Caco-2 (cell line): Measurements from ENCODE around the gene NCOR1. TPM values are rescaled to one million over a fixed set of nuclear protein-coding genes. Genes with fewer than 3 reads are reported as not detected.

Source experiments
- BruUV-seq: library from RNA; stranded (reverse); fragments of 400-500 nt; replicated peaks from 2 replicates; lab custom pipeline; 2021; lab: Mats Ljungman, UMichigan
- CTCF ChIA-PET: fragments of 300-600 bp; sonication (Branson Sonifier 250); formaldehyde crosslinking; loops from one replicate; lab custom pipeline; 2022; ENCODE audit warnings: antibody characterized with exemption; lab: Charles Lee
- POLR2A ChIA-PET: fragments of 300-600 bp; sonication (Branson Sonifier 250); formaldehyde crosslinking; loops from one replicate; lab custom pipeline; 2022; ENCODE audit warnings: antibody characterized with exemption; lab: Charles Lee
- DNase-seq, 2 experiments: peaks; one replicate each; pipeline versions ENCODE4 v3.0.0 to v3.0.0-alpha.2; 2020 to 2022
- H3K27me3 ChIP-seq: replicated peaks from 2 replicates; pipeline ENCODE4 v1.6.0; 2011; ENCODE audit warnings: low read length; ENCODE audit not compliant: control insufficient read depth, insufficient read depth
- H3K36me3 ChIP-seq: 2 replicates; pipeline ENCODE4 v1.5.1; 2011; ENCODE audit warnings: low read length; ENCODE audit not compliant: control insufficient read depth, insufficient read depth
- H3K4me1 ChIP-seq: fragments of 250-450 bp; sonication (Bioruptor Pico); 2 replicates; pipeline ENCODE4 v1.5.1; 2020; ENCODE audit warnings: mild to moderate bottlenecking
- H3K4me3 ChIP-seq: 2 replicates; pipeline ENCODE4 v1.5.1; 2011; ENCODE audit warnings: low read depth, mild to moderate bottlenecking, control low read depth, low read length
- H3K9me3 ChIP-seq: fragments of 250-450 bp; sonication (Bioruptor Pico); 2 replicates; pipeline ENCODE4 v1.5.1; 2020; ENCODE audit warnings: mild to moderate bottlenecking, moderate library complexity
- H3K27ac Mint-ChIP-seq: one replicate; pipeline ENCODE4 v1.8.0; 2022; ENCODE audit warnings: mixed read lengths; ENCODE audit not compliant: unreplicated experiment
- H3K27me3 Mint-ChIP-seq: one replicate; pipeline ENCODE4 v1.8.0; 2022; ENCODE audit warnings: mixed read lengths; ENCODE audit not compliant: insufficient read depth, unreplicated experiment
- H3K36me3 Mint-ChIP-seq: one replicate; pipeline ENCODE4 v1.8.0; 2022; ENCODE audit warnings: mild to moderate bottlenecking, mixed read lengths; ENCODE audit not compliant: insufficient read depth, unreplicated experiment
- H3K4me1 Mint-ChIP-seq: one replicate; pipeline ENCODE4 v1.8.0; 2022; ENCODE audit warnings: low read depth, mixed read lengths; ENCODE audit not compliant: unreplicated experiment
- H3K4me3 Mint-ChIP-seq: one replicate; pipeline ENCODE4 v1.8.0; 2022; ENCODE audit warnings: mild to moderate bottlenecking, moderate library complexity, mixed read lengths; ENCODE audit not compliant: unreplicated experiment
- H3K9me3 Mint-ChIP-seq: one replicate; pipeline ENCODE4 v1.8.0; 2022; ENCODE audit warnings: mixed read lengths; ENCODE audit not compliant: unreplicated experiment
- intact Hi-C: fragments of 100-400 bp; cut with micrococcal nuclease; formaldehyde crosslinking; loops from one replicate; pipeline ENCODE4 v1.10.0; 2022; ENCODE audit not compliant: unreplicated experiment
- total RNA-seq: library from RNA; stranded (reverse); gene quantifications from 2 replicates; pipeline ENCODE4 v1.2.3, GENCODE V29; 2022
- TF ChIP-seq, protein P1 (sequence below), 2 experiments: fragments of 200-600 bp in 1 of 2; IDR thresholded peaks; 1 replicate in 1 of 2; 2 replicates in 1 of 2; pipeline versions ENCODE4 v1.5.1 to v1.8.0; 2011 to 2022; ENCODE audit warnings: antibody characterized with exemption in 1 of 2, control low read depth in 1 of 2, inconsistent platforms in 1 of 2, low read depth in 1 of 2, low read length in 1 of 2, mild to moderate bottlenecking in 1 of 2, moderate library complexity in 1 of 2; ENCODE audit not compliant: insufficient read depth in 1 of 2, severe bottlenecking in 1 of 2, unreplicated experiment in 1 of 2

The NCOR1 gene
- total RNA-seq, 1 experiment from 2014 or later = 90.8 TPM

DNA sequence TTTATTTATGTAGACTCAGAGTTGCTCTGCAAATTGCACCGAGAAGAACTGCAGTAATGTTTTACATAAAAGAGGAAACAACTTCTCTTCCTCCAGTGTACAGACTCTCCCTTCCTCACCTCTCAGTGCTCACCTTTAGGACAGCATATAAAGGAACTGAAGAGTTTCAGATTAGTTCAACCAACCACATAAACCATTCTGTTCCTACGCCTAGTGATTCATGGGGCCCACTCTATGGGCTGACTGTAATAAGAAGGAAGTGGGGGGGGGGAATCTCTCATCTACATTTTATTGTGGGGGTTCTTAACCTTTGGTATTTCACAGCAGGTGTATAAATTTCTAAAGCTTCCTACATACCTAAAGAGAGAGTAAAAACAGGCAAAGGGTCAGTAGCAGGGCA, 234.1 kb downstream of the NCOR1 start:
- peaks cover 14% of the 10 kb centered on the region for H3K36me3 Mint-ChIP-seq
- no TSS peak for BruUV-seq
- no peaks in the 10 kb centered on the region for H3K9me3 Mint-ChIP-seq

More for the DNA sequence above, 234.1 kb downstream of the NCOR1 start:
- no peak for DNase-seq
- H3K36me3 ChIP-seq = no peaks in the 10 kb centered on the region
- TF ChIP-seq, protein P1, sequence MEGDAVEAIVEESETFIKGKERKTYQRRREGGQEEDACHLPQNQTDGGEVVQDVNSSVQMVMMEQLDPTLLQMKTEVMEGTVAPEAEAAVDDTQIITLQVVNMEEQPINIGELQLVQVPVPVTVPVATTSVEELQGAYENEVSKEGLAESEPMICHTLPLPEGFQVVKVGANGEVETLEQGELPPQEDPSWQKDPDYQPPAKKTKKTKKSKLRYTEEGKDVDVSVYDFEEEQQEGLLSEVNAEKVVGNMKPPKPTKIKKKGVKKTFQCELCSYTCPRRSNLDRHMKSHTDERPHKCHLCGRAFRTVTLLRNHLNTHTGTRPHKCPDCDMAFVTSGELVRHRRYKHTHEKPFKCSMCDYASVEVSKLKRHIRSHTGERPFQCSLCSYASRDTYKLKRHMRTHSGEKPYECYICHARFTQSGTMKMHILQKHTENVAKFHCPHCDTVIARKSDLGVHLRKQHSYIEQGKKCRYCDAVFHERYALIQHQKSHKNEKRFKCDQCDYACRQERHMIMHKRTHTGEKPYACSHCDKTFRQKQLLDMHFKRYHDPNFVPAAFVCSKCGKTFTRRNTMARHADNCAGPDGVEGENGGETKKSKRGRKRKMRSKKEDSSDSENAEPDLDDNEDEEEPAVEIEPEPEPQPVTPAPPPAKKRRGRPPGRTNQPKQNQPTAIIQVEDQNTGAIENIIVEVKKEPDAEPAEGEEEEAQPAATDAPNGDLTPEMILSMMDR (IDR thresholded peaks at IDR 0.05; ENCODE audit: insufficient read depth in 1 of 2, low read depth in 1 of 2, low read length in 1 of 2, severe bottlenecking in 1 of 2, unreplicated experiment in 1 of 2) = no peak
- no peaks in the 10 kb centered on the region for H3K27me3 ChIP-seq
- Mint-ChIP-seq H3K27me3 (no peaks in the 10 kb centered on the region), H3K4me3 (no peak overlapping the region), H3K27ac (no peak overlapping the region), H3K4me1 (no peaks in the 10 kb centered on the region)
- intact Hi-C loops = no loop called here
- ChIA-PET POLR2A (no interaction called here), CTCF (no interaction called here)
- no peaks in the 10 kb centered on the region for H3K9me3 ChIP-seq
- H3K4me1 ChIP-seq = no peaks in the 10 kb centered on the region
- H3K4me3 ChIP-seq = no peak overlapping the region

Other genes with a start within 250 kb of the NCOR1 start
- 10.4 and 13.8 TPM in 2 replicates for gene ZSWIM7, start 215.8 kb downstream of the NCOR1 start, total RNA-seq
- 20.2 and 21.9 TPM in 2 replicates for gene TTC19, start 215.7 kb downstream of the NCOR1 start, total RNA-seq
- gene PIGL, start 1.7 kb upstream of the NCOR1 start, total RNA-seq = 20.0 and 21.1 TPM in 2 replicates
- gene CENPV, start 137.9 kb upstream of the NCOR1 start, total RNA-seq = 92.8 and 103 TPM in 2 replicates
- 1,900 and 1,904 TPM in 2 replicates for gene UBB, start 165.6 kb upstream of the NCOR1 start, total RNA-seq
- gene TRPV2, start 200.0 kb upstream of the NCOR1 start, total RNA-seq = 0.28 and 0.41 TPM in 2 replicates